ENCODE measurements around the gene UBE2F. TPM values are rescaled to one million over a fixed set of nuclear protein-coding genes. Genes with fewer than 3 reads are reported as not detected.
A peak's percentile ranks its signal among the peaks of the same experiment; 100 is the strongest.

The UBE2F gene
- total and polyA plus RNA-seq, 9 of the 15 experiments (the other 6 are each of a cell fraction or from before 2014, with no cell fraction given): 18.1 to 88.1 (median 53.0) TPM

- TF ChIP-seq GATA2 (CRISPR knock-in tag; IDR thresholded peaks at IDR 0.05) (no peak), NCOA6 (IDR thresholded peaks at IDR 0.05) (no peak), ZNF165 (CRISPR knock-in tag; IDR thresholded peaks at IDR 0.05; ENCODE audit: borderline replicate concordance) (no peak), TBL1XR1 (IDR thresholded peaks at IDR 0.05; ENCODE audit: low read length in 2 of 2) (0 out of 4 replicates have a peak, but pooled peaks of 1 of the 2 experiments have one; percentile 47), ZNF212 (CRISPR knock-in tag; IDR thresholded peaks at IDR 0.05) (no peak), NFIC (IDR thresholded peaks at IDR 0.05) (no peak), ZNF766 (CRISPR knock-in tag; conservative IDR thresholded peaks at IDR 0.05) (no peak), HMGXB4 (CRISPR knock-in tag; IDR thresholded peaks at IDR 0.05) (no peak), TRIM24 (IDR thresholded peaks at IDR 0.05) (no peak), PRMT5 (CRISPR knock-in tag; IDR thresholded peaks at IDR 0.05) (no peak), ZNF24 (IDR thresholded peaks at IDR 0.05) (no peak), CBX2 (IDR thresholded peaks at IDR 0.05; ENCODE audit: insufficient read depth, low read length, poor library complexity, severe bottlenecking) (no peak), VEZF1 (CRISPR knock-in tag; IDR thresholded peaks at IDR 0.05) (peak; percentile 64), DEAF1 (CRISPR knock-in tag; IDR thresholded peaks at IDR 0.05) (peak; percentile 42; the same call in 1 of the 2 replicates)
- TF ChIP-seq, protein P1, sequence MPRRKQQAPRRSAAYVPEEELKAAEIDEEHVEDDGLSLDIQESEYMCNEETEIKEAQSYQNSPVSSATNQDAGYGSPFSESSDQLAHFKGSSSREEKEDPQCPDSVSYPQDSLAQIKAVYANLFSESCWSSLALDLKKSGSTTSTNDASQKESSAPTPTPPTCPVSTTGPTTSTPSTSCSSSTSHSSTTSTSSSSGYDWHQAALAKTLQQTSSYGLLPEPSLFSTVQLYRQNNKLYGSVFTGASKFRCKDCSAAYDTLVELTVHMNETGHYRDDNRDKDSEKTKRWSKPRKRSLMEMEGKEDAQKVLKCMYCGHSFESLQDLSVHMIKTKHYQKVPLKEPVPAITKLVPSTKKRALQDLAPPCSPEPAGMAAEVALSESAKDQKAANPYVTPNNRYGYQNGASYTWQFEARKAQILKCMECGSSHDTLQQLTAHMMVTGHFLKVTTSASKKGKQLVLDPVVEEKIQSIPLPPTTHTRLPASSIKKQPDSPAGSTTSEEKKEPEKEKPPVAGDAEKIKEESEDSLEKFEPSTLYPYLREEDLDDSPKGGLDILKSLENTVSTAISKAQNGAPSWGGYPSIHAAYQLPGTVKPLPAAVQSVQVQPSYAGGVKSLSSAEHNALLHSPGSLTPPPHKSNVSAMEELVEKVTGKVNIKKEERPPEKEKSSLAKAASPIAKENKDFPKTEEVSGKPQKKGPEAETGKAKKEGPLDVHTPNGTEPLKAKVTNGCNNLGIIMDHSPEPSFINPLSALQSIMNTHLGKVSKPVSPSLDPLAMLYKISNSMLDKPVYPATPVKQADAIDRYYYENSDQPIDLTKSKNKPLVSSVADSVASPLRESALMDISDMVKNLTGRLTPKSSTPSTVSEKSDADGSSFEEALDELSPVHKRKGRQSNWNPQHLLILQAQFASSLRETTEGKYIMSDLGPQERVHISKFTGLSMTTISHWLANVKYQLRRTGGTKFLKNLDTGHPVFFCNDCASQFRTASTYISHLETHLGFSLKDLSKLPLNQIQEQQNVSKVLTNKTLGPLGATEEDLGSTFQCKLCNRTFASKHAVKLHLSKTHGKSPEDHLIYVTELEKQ (CRISPR knock-in tag; IDR thresholded peaks at IDR 0.05): no peak
- TF ChIP-seq, protein P2, sequence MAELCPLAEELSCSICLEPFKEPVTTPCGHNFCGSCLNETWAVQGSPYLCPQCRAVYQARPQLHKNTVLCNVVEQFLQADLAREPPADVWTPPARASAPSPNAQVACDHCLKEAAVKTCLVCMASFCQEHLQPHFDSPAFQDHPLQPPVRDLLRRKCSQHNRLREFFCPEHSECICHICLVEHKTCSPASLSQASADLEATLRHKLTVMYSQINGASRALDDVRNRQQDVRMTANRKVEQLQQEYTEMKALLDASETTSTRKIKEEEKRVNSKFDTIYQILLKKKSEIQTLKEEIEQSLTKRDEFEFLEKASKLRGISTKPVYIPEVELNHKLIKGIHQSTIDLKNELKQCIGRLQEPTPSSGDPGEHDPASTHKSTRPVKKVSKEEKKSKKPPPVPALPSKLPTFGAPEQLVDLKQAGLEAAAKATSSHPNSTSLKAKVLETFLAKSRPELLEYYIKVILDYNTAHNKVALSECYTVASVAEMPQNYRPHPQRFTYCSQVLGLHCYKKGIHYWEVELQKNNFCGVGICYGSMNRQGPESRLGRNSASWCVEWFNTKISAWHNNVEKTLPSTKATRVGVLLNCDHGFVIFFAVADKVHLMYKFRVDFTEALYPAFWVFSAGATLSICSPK (IDR thresholded peaks at IDR 0.05; ENCODE audit: borderline replicate concordance): no peak
Measured at GRCh38 chr2:237966565-237967462, at the start of gene UBE2F (continued).

Data from K562 (cell line).